GM12878 (cell line): ENCODE measurements around the gene AHNAK. TPM values are rescaled to one million over a fixed set of nuclear protein-coding genes. Genes with fewer than 3 reads are reported as not detected.

Experiments used
- ATAC-seq: fragments of 200-7000 bp; cut with Tn5 transposase; 3 replicates; pipeline ENCODE4 v1.9.1; 2020; ENCODE audit warnings: mild to moderate bottlenecking, moderate library complexity
- BruUV-seq: library from RNA; stranded (reverse); fragments of 400-500 nt; replicated peaks from 2 replicates; lab custom pipeline; 2021; lab: Mats Ljungman, UMichigan
- CTCF ChIA-PET: fragments of 300-600 bp; sonication (Branson Sonifier 250); formaldehyde crosslinking; extraction: SDS; loops from one replicate; lab custom pipeline; 2021; ENCODE audit warnings: inconsistent platforms; lab: Yijun Ruan, JAX
- POLR2A ChIA-PET: fragments of 350-600 bp; formaldehyde crosslinking; extraction: SDS; loops from one replicate; lab custom pipeline; 2021; ENCODE audit warnings: inconsistent platforms; lab: Charles Lee
- RAD21 ChIA-PET: fragments of 300-600 bp; sonication (Branson Sonifier 250); formaldehyde crosslinking; loops from one replicate; lab custom pipeline; 2023; ENCODE audit warnings: antibody characterized with exemption; ENCODE audit not compliant: unreplicated experiment; lab: Charles Lee
- SMC1A ChIA-PET: fragments of 300-600 bp; sonication (Branson Sonifier 250); formaldehyde crosslinking; loops from one replicate; lab custom pipeline; 2023; ENCODE audit not compliant: unreplicated experiment, uncharacterized antibody; lab: Charles Lee
- DNase-seq: peaks from one replicate; pipeline ENCODE4 v3.0.0-alpha.2; 2011; ENCODE audit warnings: low read depth, low spot score
- FAIRE-seq: peaks from 3 replicates; lab custom pipeline; 2011; peaks lifted over from hg19 to GRCh38; lab: Jason Lieb, UNC
- H2AFZ ChIP-seq: 2 replicates; pipeline ENCODE4 v1.6.0; 2011; ENCODE audit warnings: low read depth, low read length, control low read depth; ENCODE audit not compliant: control insufficient read depth
- H3K27ac ChIP-seq: 2 replicates; pipeline ENCODE4 v1.5.1; 2011; ENCODE audit warnings: control low read depth; ENCODE audit not compliant: control insufficient read depth, insufficient read depth
- H3K27me3 ChIP-seq, 2 experiments: replicated peaks in 1 of 2; 2 replicates each; pipeline versions ENCODE4 v1.6.0 to v1.6.1; 2011; ENCODE audit warnings: low read length in 1 of 2; ENCODE audit not compliant: control insufficient read depth in 2 of 2, insufficient read depth in 2 of 2
- H3K36me3 ChIP-seq, 2 experiments: 2 replicates each; pipeline ENCODE4 v1.5.1; 2011; ENCODE audit warnings: low read length in 1 of 2; ENCODE audit not compliant: control insufficient read depth in 2 of 2, insufficient read depth in 2 of 2
- H3K4me1 ChIP-seq: 2 replicates; pipeline ENCODE4 v1.6.1; 2011; ENCODE audit warnings: mild to moderate bottlenecking, low read length, moderate library complexity, mixed read lengths; ENCODE audit not compliant: control insufficient read depth, insufficient read depth
- H3K4me2 ChIP-seq: 2 replicates; pipeline ENCODE4 v1.6.0; 2011; ENCODE audit warnings: control low read depth; ENCODE audit not compliant: control insufficient read depth, insufficient read depth
- H3K4me3 ChIP-seq: fragments of 200-600 bp; sonication (generic); 2 replicates; pipeline ENCODE4 v1.5.1; 2016
- H3K79me2 ChIP-seq: 2 replicates; pipeline ENCODE4 v1.6.0; 2011; ENCODE audit warnings: low read length; ENCODE audit not compliant: control insufficient read depth, insufficient read depth
- H3K9ac ChIP-seq: 2 replicates; pipeline ENCODE4 v1.8.0; 2011; ENCODE audit warnings: low read length, control low read depth, mixed read lengths; ENCODE audit not compliant: control insufficient read depth, insufficient read depth
- H3K9me3 ChIP-seq: replicated peaks from 3 replicates; pipeline ENCODE4 v1.5.1; 2011; ENCODE audit warnings: mild to moderate bottlenecking, low read length; ENCODE audit not compliant: control insufficient read depth, insufficient read depth
- H4K20me1 ChIP-seq: 2 replicates; pipeline ENCODE4 v1.6.0; 2011; ENCODE audit not compliant: control insufficient read depth, insufficient read depth
- BHLHE40 ChIP-seq, 2 experiments: fragments of 450-650 bp in 1 of 2; IDR thresholded peaks; 2 replicates each; pipeline ENCODE4 v1.6.1; 2011 to 2017; ENCODE audit warnings: low read depth in 2 of 2, borderline replicate concordance in 1 of 2, improper control_type of control experiment in 1 of 2, low read length in 1 of 2, mild to moderate bottlenecking in 1 of 2
- PAX5 ChIP-seq: IDR thresholded peaks from 2 replicates; pipeline ENCODE4 v1.6.1; 2011; ENCODE audit warnings: low read depth, low read length, borderline replicate concordance
- POLR2A ChIP-seq: IDR thresholded peaks from 2 replicates; pipeline ENCODE4 v1.6.1; 2011; ENCODE audit warnings: low read depth, mild to moderate bottlenecking, low read length
- RUNX3 ChIP-seq: IDR thresholded peaks from 2 replicates; pipeline ENCODE4 v1.6.1; 2012; ENCODE audit warnings: low read length, inconsistent platforms
- SIN3A ChIP-seq: IDR thresholded peaks from 2 replicates; pipeline ENCODE4 v1.6.1; 2012; ENCODE audit warnings: low read depth, low read length, improper control_type of control experiment
- WGBS: methylation state at CpG from one replicate; pipeline ENCODE4 v1.1.6; 2016; ENCODE audit warnings: low lambda C conversion rate; ENCODE audit not compliant: insufficient replicate concordance, insufficient coverage; ENCODE audit errors: missing lambda C conversion rate; 5-methylcytosine and 5-hydroxymethylcytosine counted together
- in situ Hi-C: fragments of 300-500 bp; cut with MboI; formaldehyde crosslinking; loops from 9 replicates; pipeline ENCODE4 v1.14.3; 2018; ENCODE audit warnings: mixed read lengths
- intact Hi-C: fragments of 100-400 bp; cut with micrococcal nuclease; formaldehyde crosslinking; loops from one replicate; pipeline ENCODE4 v1.14.2; 2022; ENCODE audit not compliant: unreplicated experiment
- polyA plus RNA-seq, 11 experiments: library from polyadenylated mRNA; depleted of rRNA in 4 of 11; unstranded in 6 of 11; stranded (reverse) in 5 of 11; fragments of >200 nt; fragmentation: Nextera tagmentation in 4 of 11; fragmentation: Illumina TruSeq in 1 of 11; extraction: Ambion mirVana in 4 of 11; extraction: Trizol in 1 of 11; gene quantifications; 1 replicate in 1 of 11; 2 replicates in 10 of 11; pipeline versions ENCODE4 v1.2.1 to v1.2.3, GENCODE V29; 2011 to 2016; ENCODE audit warnings: inconsistent platforms in 2 of 11, missing spikeins in 2 of 11, low read depth in 1 of 11
- total RNA-seq, 4 experiments: library from RNA; depleted of rRNA in 3 of 4; stranded (reverse); fragments of >200 nt in 3 of 4; fragmentation: Illumina TruSeq in 1 of 4; extraction: Trizol in 1 of 4; gene quantifications; 2 replicates each; pipeline versions ENCODE4 v1.2.1 to v1.2.3, GENCODE V29; 2013 to 2021
- TF ChIP-seq, protein P1 (sequence below), 3 experiments: IDR thresholded peaks in 2 of 3; conservative IDR thresholded peaks in 1 of 3; 2 replicates each; pipeline ENCODE4 v1.5.1; 2011; ENCODE audit warnings: low read depth in 3 of 3, low read length in 3 of 3, mild to moderate bottlenecking in 3 of 3, control low read depth in 2 of 3, moderate library complexity in 2 of 3, inconsistent platforms in 1 of 3, mixed read lengths in 1 of 3; ENCODE audit not compliant: control insufficient read depth in 2 of 3, insufficient read depth in 1 of 3; ENCODE audit errors: extremely low read depth in 1 of 3

AHNAK gene
- total and polyA plus RNA-seq, 10 of the 15 experiments (the other 5 are each of a cell fraction or from before 2014, with no cell fraction given): 0.76 to 90.3 (median 19.4) TPM

DNA sequence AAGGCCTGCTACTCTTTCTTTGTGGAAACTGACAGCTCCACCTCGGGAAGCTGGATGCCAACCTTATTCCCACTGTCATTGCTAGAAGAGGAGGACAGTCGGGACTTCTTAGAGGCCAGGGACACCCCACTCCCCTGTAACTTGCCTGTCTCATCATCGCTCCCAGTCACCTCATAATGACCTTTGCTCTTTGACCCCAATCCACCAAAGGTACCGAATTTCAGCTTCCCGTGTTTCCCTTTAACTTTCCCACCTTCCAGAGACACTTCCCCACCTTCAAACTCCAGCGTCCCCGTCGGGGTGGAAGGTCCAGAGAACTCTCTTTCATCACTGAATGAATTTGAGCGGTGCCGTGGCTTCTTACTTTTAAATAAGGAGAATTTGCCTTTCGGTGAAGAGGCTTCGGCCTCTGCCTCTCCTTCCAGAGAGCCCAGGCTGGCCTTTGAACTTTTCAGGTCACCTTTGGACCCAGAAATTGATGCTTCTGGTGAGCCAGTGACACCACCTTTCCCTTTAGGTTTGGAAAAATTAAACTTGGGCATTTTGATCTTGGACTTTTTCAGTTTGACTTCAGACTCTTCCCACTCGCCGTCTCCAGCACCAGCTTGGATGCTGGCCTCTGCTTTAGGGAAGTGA is 29.8 kb downstream of the AHNAK start (continued):
- TF ChIP-seq, protein P1, sequence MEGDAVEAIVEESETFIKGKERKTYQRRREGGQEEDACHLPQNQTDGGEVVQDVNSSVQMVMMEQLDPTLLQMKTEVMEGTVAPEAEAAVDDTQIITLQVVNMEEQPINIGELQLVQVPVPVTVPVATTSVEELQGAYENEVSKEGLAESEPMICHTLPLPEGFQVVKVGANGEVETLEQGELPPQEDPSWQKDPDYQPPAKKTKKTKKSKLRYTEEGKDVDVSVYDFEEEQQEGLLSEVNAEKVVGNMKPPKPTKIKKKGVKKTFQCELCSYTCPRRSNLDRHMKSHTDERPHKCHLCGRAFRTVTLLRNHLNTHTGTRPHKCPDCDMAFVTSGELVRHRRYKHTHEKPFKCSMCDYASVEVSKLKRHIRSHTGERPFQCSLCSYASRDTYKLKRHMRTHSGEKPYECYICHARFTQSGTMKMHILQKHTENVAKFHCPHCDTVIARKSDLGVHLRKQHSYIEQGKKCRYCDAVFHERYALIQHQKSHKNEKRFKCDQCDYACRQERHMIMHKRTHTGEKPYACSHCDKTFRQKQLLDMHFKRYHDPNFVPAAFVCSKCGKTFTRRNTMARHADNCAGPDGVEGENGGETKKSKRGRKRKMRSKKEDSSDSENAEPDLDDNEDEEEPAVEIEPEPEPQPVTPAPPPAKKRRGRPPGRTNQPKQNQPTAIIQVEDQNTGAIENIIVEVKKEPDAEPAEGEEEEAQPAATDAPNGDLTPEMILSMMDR (IDR thresholded peaks at IDR 0.05 in 2 of 3, conservative IDR thresholded peaks at IDR 0.05 in 1 of 3; ENCODE audit: control insufficient read depth in 2 of 3, extremely low read depth in 1 of 3, insufficient read depth in 1 of 3, low read depth in 3 of 3, low read length in 3 of 3): no peak

DNA sequence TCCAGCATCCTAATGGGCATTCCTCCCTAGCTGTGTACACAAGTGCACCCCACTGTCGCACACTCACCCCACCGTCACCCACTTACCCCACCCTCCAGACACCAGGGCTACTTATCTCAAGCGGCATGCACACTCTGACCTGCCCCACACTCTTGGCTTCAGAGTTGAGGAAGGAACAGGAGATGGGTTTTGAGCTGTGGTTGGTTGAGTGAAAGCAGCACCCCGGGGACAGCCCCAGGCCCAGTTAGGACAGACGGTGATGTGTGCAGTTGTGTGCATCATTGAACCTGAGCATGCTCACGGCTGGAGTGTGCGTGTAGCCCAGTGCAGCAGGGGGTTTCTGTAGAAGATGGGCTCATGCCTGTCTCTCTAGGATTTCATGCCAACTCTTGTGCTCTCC is 32.5 kb downstream of the AHNAK start:
- DNase-seq (no peak), ATAC-seq (peak; percentile 84), FAIRE-seq (no peak)
- intact Hi-C loops (no loop called here), in situ Hi-C loops (no loop called here)
- H3K4me3 ChIP-seq: no peak overlapping the region
- H3K9ac ChIP-seq: no peak overlapping the region
- no peaks in the 10 kb centered on the region for H3K79me2 ChIP-seq
- no peaks in the 10 kb centered on the region; a peak in 1 of 4 replicates for H3K27me3 ChIP-seq
- ChIA-PET RAD21 (interaction anchor here (0.7 kb wide), 1 partner anchor 70 kb away, joined by 3 read pairs; no protein-coding TSS in a partner anchor), SMC1A (interaction anchor here (0.6 to 1.2 kb wide), 3 partner anchors 10 to 51 kb away, joined by 3 read pairs; no protein-coding TSS in a partner anchor), CTCF (interaction anchor here (1.0 to 1.3 kb wide), 3 partner anchors 29 to 89 kb away, joined by 4 to 6 read pairs (median 6); no protein-coding TSS in a partner anchor), POLR2A (no interaction called here)
- H3K36me3 ChIP-seq: peaks cover 0 to 2% of the 10 kb centered on the region in 2 experiments; a peak in 2 of 4 replicates
- no peaks in the 10 kb centered on the region for H4K20me1 ChIP-seq
- BruUV-seq: no TSS peak
- H3K4me2 ChIP-seq: no peak overlapping the region
- TF ChIP-seq PAX5: 0 out of 2 replicates have a peak, but pooled peaks have one; percentile 14
- TF ChIP-seq SIN3A: no peak
- peak; percentile 61 for TF ChIP-seq RUNX3
- TF ChIP-seq BHLHE40 (IDR thresholded peaks at IDR 0.05; ENCODE audit: borderline replicate concordance in 1 of 2, low read depth in 2 of 2, low read length in 1 of 2): peak in 1 of 2 experiments; percentile 30; a peak in 1 of 4 replicates
- TF ChIP-seq POLR2A: no peak
- no peak overlapping the region for H2AFZ ChIP-seq
- no peak overlapping the region for H3K27ac ChIP-seq
- WGBS: 25% methylated on average over 7 of the region's 7 CpGs
- H3K4me1 ChIP-seq: peaks cover 5% of the 10 kb centered on the region
- H3K9me3 ChIP-seq: no peaks in the 10 kb centered on the region
